Neutrophil (primary cell): ENCODE results near the gene EHD1.
A peak's percentile ranks its signal among the peaks of the same experiment; 100 is the strongest.

ENCODE experiments used
- H3K27ac ChIP-seq: fragments of 200-600 bp; sonication (generic); 2 replicates; pipeline ENCODE4 v1.5.1; 2016; ENCODE audit warnings: mild to moderate bottlenecking, moderate library complexity
- H3K27me3 ChIP-seq: fragments of 200-600 bp; sonication (generic); 2 replicates; pipeline ENCODE4 v1.6.0; 2016; ENCODE audit warnings: mild to moderate bottlenecking
- H3K36me3 ChIP-seq: fragments of 200-600 bp; sonication (generic); 2 replicates; pipeline ENCODE4 v1.5.1; 2017
- H3K4me1 ChIP-seq, 2 experiments: fragments of 200-600 bp in 1 of 2; sonication (generic) in 1 of 2; 1 replicate in 1 of 2; 2 replicates in 1 of 2; pipeline versions ENCODE4 v1.5.1 to v1.6.1; 2013 to 2016; ENCODE audit warnings: low read depth in 1 of 2, low read length in 1 of 2, mild to moderate bottlenecking in 1 of 2, moderate library complexity in 1 of 2; ENCODE audit not compliant: control insufficient read depth in 1 of 2, insufficient read depth in 1 of 2
- H3K4me3 ChIP-seq, 2 experiments: fragments of 200-600 bp in 1 of 2; sonication (generic) in 1 of 2; 1 replicate in 1 of 2; 2 replicates in 1 of 2; pipeline ENCODE4 v1.5.1; 2013 to 2016; ENCODE audit warnings: low read depth in 1 of 2, low read length in 1 of 2, mild to moderate bottlenecking in 1 of 2, moderate library complexity in 1 of 2
- H3K9me3 ChIP-seq: fragments of 200-600 bp; sonication (generic); 2 replicates; pipeline ENCODE4 v1.5.1; 2016
- CTCF ChIP-seq: fragments of 200-600 bp; sonication (generic); IDR thresholded peaks from 2 replicates; pipeline ENCODE4 v1.5.1; 2016; ENCODE audit warnings: antibody characterized with exemption

EHD1 gene

GRCh38 chr11:64809781-64810241 is 68.6 kb downstream of the EHD1 start:
- no peaks in the 10 kb centered on the region for H3K27me3 ChIP-seq
- H3K4me1 ChIP-seq = peaks cover 14% of the 10 kb centered on the region in 2 experiments
- H3K9me3 ChIP-seq = no peaks in the 10 kb centered on the region
- TF ChIP-seq CTCF = no peak
- H3K27ac ChIP-seq = peak overlapping the region; percentile 37
- H3K36me3 ChIP-seq = no peaks in the 10 kb centered on the region
- peak overlapping the region; percentile 65 to 79 for H3K4me3 ChIP-seq

GRCh38 chr11:64805481-64805880 is 72.9 kb downstream of the EHD1 start:
- peaks cover 41 to 42% of the 10 kb centered on the region in 2 experiments for H3K4me1 ChIP-seq
- TF ChIP-seq CTCF = no peak
- peaks cover 9% of the 10 kb centered on the region for H3K36me3 ChIP-seq

GRCh38 chr11:64804346-64805210 is 73.8 kb downstream of the EHD1 start:
- no peak overlapping the region for H3K4me3 ChIP-seq
- H3K4me1 ChIP-seq = peaks cover 39 to 44% of the 10 kb centered on the region in 2 experiments
- H3K27me3 ChIP-seq = no peaks in the 10 kb centered on the region
- TF ChIP-seq CTCF = no peak
- H3K9me3 ChIP-seq = no peaks in the 10 kb centered on the region
- peaks cover 18% of the 10 kb centered on the region for H3K36me3 ChIP-seq
- H3K27ac ChIP-seq = peak overlapping the region; percentile 88

More at GRCh38 chr11:64805481-64805880, 72.9 kb downstream of the EHD1 start:
- no peaks in the 10 kb centered on the region for H3K9me3 ChIP-seq
- H3K4me3 ChIP-seq = no peak overlapping the region
- no peaks in the 10 kb centered on the region for H3K27me3 ChIP-seq
- H3K27ac ChIP-seq = no peak overlapping the region

- H3K27ac ChIP-seq = peak overlapping the region; percentile 88
- peaks cover 35 to 37% of the 10 kb centered on the region in 2 experiments for H3K4me1 ChIP-seq
- H3K27me3 ChIP-seq = no peaks in the 10 kb centered on the region
- H3K9me3 ChIP-seq = no peaks in the 10 kb centered on the region
- H3K36me3 ChIP-seq = peaks cover 25% of the 10 kb centered on the region
- no peak for TF ChIP-seq CTCF
- peak overlapping the region; percentile 80 to 91 for H3K4me3 ChIP-seq
Observed at GRCh38 chr11:64803846-64804345, 74.5 kb downstream of the EHD1 start.

- peak; percentile 64 for TF ChIP-seq CTCF
- H3K9me3 ChIP-seq = no peaks in the 10 kb centered on the region
- no peaks in the 10 kb centered on the region for H3K27me3 ChIP-seq
- peak within 1 kb of the TSS; percentile 88 for H3K27ac ChIP-seq
- H3K4me1 ChIP-seq = peaks cover 35 to 37% of the 10 kb centered on the region in 2 experiments
- H3K4me3 ChIP-seq = peak within 1 kb of the TSS; percentile 80 to 91
- H3K36me3 ChIP-seq = peaks cover 31% of the 10 kb centered on the region
Observed at GRCh38 chr11:64803158-64803845, 75.1 kb downstream of the EHD1 start, which contains the start of gene MAP4K2. MAP4K2 (minus strand) TSS chr11:64803214; CDS start chr11:64803149, 65 bp downstream.
